ENCODE data around the gene PKP3.

DNA sequence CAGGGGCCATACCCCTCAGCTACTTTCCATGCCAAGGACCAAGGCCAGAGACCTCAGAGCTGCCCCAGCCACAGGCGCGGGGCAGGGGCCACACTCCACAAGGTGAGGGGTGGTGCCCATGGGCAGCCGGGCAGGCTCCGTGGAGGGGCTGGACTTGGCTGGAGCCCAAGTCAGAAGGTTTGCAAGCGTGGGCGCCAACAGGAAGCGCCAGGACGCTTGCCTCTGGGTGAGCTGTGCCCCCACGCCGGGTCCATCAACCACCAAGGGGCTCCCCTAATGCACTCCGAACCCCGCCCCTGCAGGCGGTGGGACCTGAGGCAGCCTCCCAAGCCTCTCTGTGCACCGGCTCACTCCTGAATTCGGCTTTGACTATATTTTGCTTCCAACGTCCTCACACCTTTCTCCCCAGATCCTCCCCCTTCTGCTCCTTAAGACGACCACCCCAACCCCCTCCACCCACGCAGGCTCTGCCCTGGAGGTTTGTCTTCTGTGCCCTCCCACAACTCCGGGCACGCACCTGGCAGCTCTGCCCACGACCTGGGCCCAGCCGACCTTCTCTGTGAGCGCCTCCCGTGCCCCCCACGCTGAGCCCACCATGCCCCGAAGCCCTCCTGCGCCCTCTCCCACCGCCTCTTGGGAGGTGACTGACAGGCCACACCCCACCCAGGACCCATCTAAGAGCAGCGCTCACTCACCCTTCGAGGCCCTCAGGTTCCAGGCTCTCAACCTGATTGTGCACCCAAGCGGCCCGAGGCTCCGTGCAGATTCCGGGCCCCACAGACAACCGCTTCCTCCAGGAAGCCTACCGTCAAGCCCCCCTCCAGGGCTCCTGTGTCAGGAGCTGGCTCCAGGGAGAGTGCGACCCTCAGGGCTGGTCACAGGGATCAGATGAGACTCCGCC is 2.6 kb upstream of the PKP3 start:
- no peak for TF ChIP-seq POLR2A (IDR thresholded peaks at IDR 0.05; ENCODE audit: extremely low read depth, insufficient read length)
- TF ChIP-seq, protein P1, sequence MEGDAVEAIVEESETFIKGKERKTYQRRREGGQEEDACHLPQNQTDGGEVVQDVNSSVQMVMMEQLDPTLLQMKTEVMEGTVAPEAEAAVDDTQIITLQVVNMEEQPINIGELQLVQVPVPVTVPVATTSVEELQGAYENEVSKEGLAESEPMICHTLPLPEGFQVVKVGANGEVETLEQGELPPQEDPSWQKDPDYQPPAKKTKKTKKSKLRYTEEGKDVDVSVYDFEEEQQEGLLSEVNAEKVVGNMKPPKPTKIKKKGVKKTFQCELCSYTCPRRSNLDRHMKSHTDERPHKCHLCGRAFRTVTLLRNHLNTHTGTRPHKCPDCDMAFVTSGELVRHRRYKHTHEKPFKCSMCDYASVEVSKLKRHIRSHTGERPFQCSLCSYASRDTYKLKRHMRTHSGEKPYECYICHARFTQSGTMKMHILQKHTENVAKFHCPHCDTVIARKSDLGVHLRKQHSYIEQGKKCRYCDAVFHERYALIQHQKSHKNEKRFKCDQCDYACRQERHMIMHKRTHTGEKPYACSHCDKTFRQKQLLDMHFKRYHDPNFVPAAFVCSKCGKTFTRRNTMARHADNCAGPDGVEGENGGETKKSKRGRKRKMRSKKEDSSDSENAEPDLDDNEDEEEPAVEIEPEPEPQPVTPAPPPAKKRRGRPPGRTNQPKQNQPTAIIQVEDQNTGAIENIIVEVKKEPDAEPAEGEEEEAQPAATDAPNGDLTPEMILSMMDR (IDR thresholded peaks at IDR 0.05; ENCODE audit: low read depth, low read length): no peak

Data from NB4 (cell line).